Liver (tissue), 9 donors: ENCODE results near the gene CES4A. TPM values are rescaled to one million over a fixed set of nuclear protein-coding genes. Genes with fewer than 3 reads are reported as not detected.
"Not testable (repeated sequence)": the region's sequence is repeated elsewhere in the genome, so short reads cannot be mapped to it uniquely, and the experiment has no call there.

Experiments
- DNase-seq: peaks from one replicate; pipeline ENCODE4 v3.0.0-alpha.2; 2017; ENCODE audit warnings: low spot score
- H3K27ac ChIP-seq, 2 donors: one replicate each; pipeline ENCODE4 v1.7.0; 2013; ENCODE audit warnings: inconsistent platforms in 2 of 2, low read length in 2 of 2, control low read depth in 1 of 2, low read depth in 1 of 2, mild to moderate bottlenecking in 1 of 2
- H3K27me3 ChIP-seq, 4 donors: one replicate each; pipeline versions ENCODE4 v1.6.1 to v1.7.0; 2013; ENCODE audit warnings: low read length in 3 of 4, inconsistent platforms in 1 of 4, mild to moderate bottlenecking in 1 of 4, moderate library complexity in 1 of 4; ENCODE audit not compliant: control insufficient read depth in 4 of 4, insufficient read depth in 4 of 4
- H3K36me3 ChIP-seq, 4 donors: one replicate each; pipeline versions ENCODE4 v1.6.1 to v1.7.0; 2013; ENCODE audit warnings: low read length in 3 of 4, mild to moderate bottlenecking in 3 of 4, low read depth in 1 of 4, moderate library complexity in 1 of 4; ENCODE audit not compliant: control insufficient read depth in 4 of 4, insufficient read depth in 3 of 4
- H3K4me1 ChIP-seq, 4 donors: one replicate each; pipeline versions ENCODE4 v1.6.1 to v1.7.0; 2013; ENCODE audit warnings: low read length in 3 of 4, mild to moderate bottlenecking in 3 of 4, moderate library complexity in 1 of 4; ENCODE audit not compliant: control insufficient read depth in 4 of 4, insufficient read depth in 4 of 4
- H3K4me3 ChIP-seq, 3 donors: one replicate each; pipeline versions ENCODE4 v1.6.1 to v1.7.0; 2013; ENCODE audit warnings: low read length in 3 of 3, control low read depth in 1 of 3, low read depth in 1 of 3, mild to moderate bottlenecking in 1 of 3
- H3K9ac ChIP-seq, 2 donors: one replicate each; pipeline ENCODE4 v1.7.0; 2013; ENCODE audit warnings: low read length in 2 of 2, mild to moderate bottlenecking in 2 of 2, moderate library complexity in 2 of 2, control low read depth in 1 of 2, low read depth in 1 of 2
- H3K9me3 ChIP-seq, 4 donors: one replicate each; pipeline versions ENCODE4 v1.6.1 to v1.7.0; 2013; ENCODE audit warnings: low read length in 3 of 4; ENCODE audit not compliant: control insufficient read depth in 4 of 4
- ATF3 ChIP-seq: IDR thresholded peaks from 2 replicates; pipeline ENCODE4 v1.6.1; 2016; ENCODE audit warnings: antibody characterized with exemption
- EGR1 ChIP-seq, 2 donors: IDR thresholded peaks; 2 replicates each; pipeline ENCODE4 v1.6.1; 2016 to 2018; ENCODE audit warnings: antibody characterized with exemption in 2 of 2, low read depth in 2 of 2
- GABPA ChIP-seq, 2 donors: IDR thresholded peaks in 1 of 2; conservative IDR thresholded peaks in 1 of 2; 2 replicates each; pipeline ENCODE4 v1.6.1; 2016; ENCODE audit warnings: antibody characterized with exemption in 2 of 2, mild to moderate bottlenecking in 1 of 2, moderate library complexity in 1 of 2
- HNF4A ChIP-seq, 2 donors: conservative IDR thresholded peaks; 2 replicates each; pipeline ENCODE4 v1.6.1; 2016; ENCODE audit warnings: antibody characterized with exemption in 2 of 2, mild to moderate bottlenecking in 2 of 2
- HNF4G ChIP-seq: IDR thresholded peaks from 2 replicates; pipeline ENCODE4 v1.6.1; 2016; ENCODE audit warnings: antibody characterized with exemption
- JUND ChIP-seq, 2 donors: IDR thresholded peaks; 2 replicates each; pipeline ENCODE4 v1.6.1; 2016; ENCODE audit warnings: antibody characterized with exemption in 2 of 2
- MAX ChIP-seq: IDR thresholded peaks from 2 replicates; pipeline ENCODE4 v1.6.1; 2016; ENCODE audit warnings: antibody characterized with exemption
- NR2F2 ChIP-seq: IDR thresholded peaks from 2 replicates; pipeline ENCODE4 v1.6.1; 2016; ENCODE audit warnings: antibody characterized with exemption
- REST ChIP-seq: IDR thresholded peaks from 2 replicates; pipeline ENCODE4 v1.6.1; 2016; ENCODE audit warnings: antibody characterized with exemption, mild to moderate bottlenecking
- RXRA ChIP-seq, 2 donors: IDR thresholded peaks; 2 replicates each; pipeline ENCODE4 v1.6.1; 2017 to 2018; ENCODE audit warnings: antibody characterized with exemption in 2 of 2, mild to moderate bottlenecking in 1 of 2
- SP1 ChIP-seq: IDR thresholded peaks from 2 replicates; pipeline ENCODE4 v1.6.1; 2018; ENCODE audit warnings: antibody characterized with exemption, mild to moderate bottlenecking
- TAF1 ChIP-seq: conservative IDR thresholded peaks from 2 replicates; pipeline ENCODE4 v1.6.1; 2016; ENCODE audit warnings: antibody characterized with exemption, mild to moderate bottlenecking
- YY1 ChIP-seq: IDR thresholded peaks from 2 replicates; pipeline ENCODE4 v1.6.1; 2016; ENCODE audit warnings: antibody characterized with exemption, mild to moderate bottlenecking
- WGBS: extraction: QIAGEN DNeasy Blood & Tissue Kit; methylation state at CpG from one replicate; pipeline ENCODE4 v1.1.7; 2013; 5-methylcytosine and 5-hydroxymethylcytosine counted together
- polyA plus RNA-seq, 2 donors: library from polyadenylated mRNA; stranded (reverse) in 1 of 2; unstranded in 1 of 2; fragments of 200-250 nt in 1 of 2; fragments of >200 nt in 1 of 2; fragmentation: Nextera tagmentation in 1 of 2; extraction: Ambion mirVana in 1 of 2; gene quantifications; one replicate each; pipeline versions ENCODE4 v1.2.1 to v1.2.3, GENCODE V29; 2013 to 2015
- total RNA-seq, 2 donors: library from RNA; depleted of rRNA; stranded (reverse); fragments of >200 nt; gene quantifications; one replicate each; pipeline ENCODE4 v1.2.3, GENCODE V29; 2014
- TF ChIP-seq, protein P1 (sequence below): fragments of 150-350 bp; IDR thresholded peaks from 2 replicates; pipeline ENCODE4 v1.5.1; 2017; ENCODE audit warnings: improper control_type of control experiment, low read depth, low read length; ENCODE audit not compliant: missing input control
- TF ChIP-seq, protein P2 (sequence below): IDR thresholded peaks from 2 replicates; pipeline ENCODE4 v1.6.1; 2016; ENCODE audit warnings: antibody characterized with exemption
- donor health status: healthy.
- donor health status: healthy.
- donor health status: healthy.
- donor health status: healthy.
- donor health status: healthy.

Gene CES4A
- total and polyA plus RNA-seq, 4 donors: 1.6 to 20.5 (median 11.3) TPM

DNA sequence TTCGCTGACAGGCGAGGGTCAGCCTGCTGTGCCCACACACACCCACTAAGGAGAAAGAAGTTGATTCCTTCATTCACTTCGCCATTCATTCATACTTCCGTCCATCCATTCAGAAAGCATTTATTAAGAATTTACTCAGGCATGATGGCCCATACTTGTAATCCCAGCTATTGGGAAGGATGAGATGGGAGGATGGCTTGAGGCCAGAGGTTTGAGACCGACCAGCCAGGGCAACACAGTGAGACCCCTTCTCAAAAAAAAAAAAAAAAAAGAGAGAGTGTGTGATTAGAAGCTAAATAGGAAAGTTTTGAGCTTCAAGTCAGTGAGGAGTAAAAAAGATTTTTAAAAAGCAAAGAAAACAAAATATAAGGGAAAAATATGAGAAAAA, 44.3 kb upstream of the CES4A start (continued):
- TF ChIP-seq ATF3 (no peak), HNF4G (no peak), MAX (no peak)
- TF ChIP-seq, protein P1, sequence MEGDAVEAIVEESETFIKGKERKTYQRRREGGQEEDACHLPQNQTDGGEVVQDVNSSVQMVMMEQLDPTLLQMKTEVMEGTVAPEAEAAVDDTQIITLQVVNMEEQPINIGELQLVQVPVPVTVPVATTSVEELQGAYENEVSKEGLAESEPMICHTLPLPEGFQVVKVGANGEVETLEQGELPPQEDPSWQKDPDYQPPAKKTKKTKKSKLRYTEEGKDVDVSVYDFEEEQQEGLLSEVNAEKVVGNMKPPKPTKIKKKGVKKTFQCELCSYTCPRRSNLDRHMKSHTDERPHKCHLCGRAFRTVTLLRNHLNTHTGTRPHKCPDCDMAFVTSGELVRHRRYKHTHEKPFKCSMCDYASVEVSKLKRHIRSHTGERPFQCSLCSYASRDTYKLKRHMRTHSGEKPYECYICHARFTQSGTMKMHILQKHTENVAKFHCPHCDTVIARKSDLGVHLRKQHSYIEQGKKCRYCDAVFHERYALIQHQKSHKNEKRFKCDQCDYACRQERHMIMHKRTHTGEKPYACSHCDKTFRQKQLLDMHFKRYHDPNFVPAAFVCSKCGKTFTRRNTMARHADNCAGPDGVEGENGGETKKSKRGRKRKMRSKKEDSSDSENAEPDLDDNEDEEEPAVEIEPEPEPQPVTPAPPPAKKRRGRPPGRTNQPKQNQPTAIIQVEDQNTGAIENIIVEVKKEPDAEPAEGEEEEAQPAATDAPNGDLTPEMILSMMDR: no peak

- Histone ChIP-seq H3K36me3 (peaks cover 23 to 39% (median 36%) of the 10 kb centered on the region in 4 donors), H3K4me1 (peaks cover 10 to 31% (median 25%) of the 10 kb centered on the region in 4 donors)
- H3K4me3 ChIP-seq, H3K9me3 ChIP-seq, H3K27ac ChIP-seq, H3K27me3 ChIP-seq, DNase-seq, H3K9ac ChIP-seq: not testable (repeated sequence)
- WGBS: 75% methylated on average over 9 of the region's 9 CpGs
Measured at GRCh38 chr16:66944971-66945370, 43.4 kb upstream of the CES4A start.

DNA sequence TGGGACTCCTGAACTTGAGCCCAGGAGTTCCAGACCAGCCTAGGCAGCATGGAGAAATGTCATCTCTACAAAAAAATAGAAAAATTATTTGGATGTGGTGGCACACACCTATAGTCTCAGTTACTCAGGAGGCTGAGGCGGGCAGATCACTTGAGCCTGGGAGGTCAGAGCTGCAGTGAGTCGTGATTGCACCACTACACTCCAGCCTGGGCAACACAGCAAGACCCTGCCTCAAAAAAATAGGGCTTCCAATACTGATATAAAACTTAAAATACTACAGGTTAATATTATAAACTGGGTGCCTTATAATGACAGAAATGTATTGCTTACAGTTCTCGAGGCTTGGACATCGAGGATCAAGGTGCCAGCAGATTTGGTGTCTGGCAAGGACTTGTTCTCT, 42.5 kb upstream of the CES4A start:
- Histone ChIP-seq H3K4me1 (peaks cover 10 to 32% (median 25%) of the 10 kb centered on the region in 4 donors), H3K36me3 (peaks cover 15 to 30% (median 26%) of the 10 kb centered on the region in 4 donors), H3K9me3 (no peaks in the 10 kb centered on the region), H3K9ac (no peak overlapping the region), H3K27ac (no peak overlapping the region), H3K27me3 (no peaks in the 10 kb centered on the region), H3K4me3 (no peak overlapping the region)
- WGBS: 68% methylated on average over 4 of the region's 4 CpGs
- no peak for DNase-seq
- TF ChIP-seq NR2F2: no peak

DNA sequence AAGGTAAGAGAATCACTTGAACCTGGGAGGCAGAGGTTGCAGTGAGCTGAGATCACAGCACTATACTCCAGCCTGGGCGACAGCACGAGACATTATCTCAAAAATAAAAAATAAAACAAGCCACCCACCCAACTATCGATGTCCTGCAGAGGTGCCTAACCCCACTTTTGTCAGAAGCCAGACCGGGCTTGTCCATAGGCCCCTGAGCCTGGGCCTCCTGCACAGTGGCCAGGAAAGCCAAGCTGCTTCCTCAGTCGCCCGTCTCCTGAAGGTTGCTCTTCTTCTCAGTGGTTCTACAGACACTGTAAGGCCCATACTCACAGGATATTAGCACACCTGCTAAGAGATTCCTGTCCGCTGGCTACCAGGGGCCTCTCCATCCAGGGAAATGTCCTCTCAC, 41.8 kb upstream of the CES4A start:
- 73% methylated on average over 7 of the region's 7 CpGs for WGBS
- H3K27me3 ChIP-seq: no peaks in the 10 kb centered on the region
- peaks cover 10 to 32% (median 25%) of the 10 kb centered on the region in 4 donors for H3K4me1 ChIP-seq
- H3K36me3 ChIP-seq: peaks cover 11 to 24% (median 20%) of the 10 kb centered on the region in 4 donors
- no peak for DNase-seq
- no peak overlapping the region for H3K27ac ChIP-seq
- H3K9ac ChIP-seq: no peak overlapping the region
- no peak overlapping the region for H3K4me3 ChIP-seq
- no peaks in the 10 kb centered on the region for H3K9me3 ChIP-seq
- TF ChIP-seq REST (no peak), ATF3 (no peak), GABPA (IDR thresholded peaks at IDR 0.05 in 1 of 2, conservative IDR thresholded peaks at IDR 0.05 in 1 of 2) (no peak), YY1 (no peak), TAF1 (no peak), JUND (IDR thresholded peaks at IDR 0.05) (no peak), EGR1 (IDR thresholded peaks at IDR 0.05; ENCODE audit: low read depth in 2 of 2) (no peak), SP1 (no peak), RXRA (IDR thresholded peaks at IDR 0.05) (no peak), MAX (no peak), NR2F2 (no peak), HNF4A (conservative IDR thresholded peaks at IDR 0.05) (no peak)
- TF ChIP-seq, protein P2, sequence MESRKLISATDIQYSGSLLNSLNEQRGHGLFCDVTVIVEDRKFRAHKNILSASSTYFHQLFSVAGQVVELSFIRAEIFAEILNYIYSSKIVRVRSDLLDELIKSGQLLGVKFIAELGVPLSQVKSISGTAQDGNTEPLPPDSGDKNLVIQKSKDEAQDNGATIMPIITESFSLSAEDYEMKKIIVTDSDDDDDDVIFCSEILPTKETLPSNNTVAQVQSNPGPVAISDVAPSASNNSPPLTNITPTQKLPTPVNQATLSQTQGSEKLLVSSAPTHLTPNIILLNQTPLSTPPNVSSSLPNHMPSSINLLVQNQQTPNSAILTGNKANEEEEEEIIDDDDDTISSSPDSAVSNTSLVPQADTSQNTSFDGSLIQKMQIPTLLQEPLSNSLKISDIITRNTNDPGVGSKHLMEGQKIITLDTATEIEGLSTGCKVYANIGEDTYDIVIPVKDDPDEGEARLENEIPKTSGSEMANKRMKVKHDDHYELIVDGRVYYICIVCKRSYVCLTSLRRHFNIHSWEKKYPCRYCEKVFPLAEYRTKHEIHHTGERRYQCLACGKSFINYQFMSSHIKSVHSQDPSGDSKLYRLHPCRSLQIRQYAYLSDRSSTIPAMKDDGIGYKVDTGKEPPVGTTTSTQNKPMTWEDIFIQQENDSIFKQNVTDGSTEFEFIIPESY: no peak
- TF ChIP-seq, protein P1: no peak
